K562 (cell line): ENCODE results near the gene PRMT5. TPM values are rescaled to one million over a fixed set of nuclear protein-coding genes. Genes with fewer than 3 reads are reported as not detected.
A peak's percentile ranks its signal among the peaks of the same experiment; 100 is the strongest.

Source experiments
- ADNP ChIP-seq: fragments of 200-800 bp; sonication (Bioruptor generic); IDR thresholded peaks from 2 replicates; pipeline ENCODE4 v1.6.1; 2016; ENCODE audit warnings: missing genetic modification characterization, missing compliant biosample characterization
- ATF3 ChIP-seq, 2 experiments: fragments of 450-650 bp in 1 of 2; sonication (generic) in 1 of 2; formaldehyde crosslinking in 1 of 2; IDR thresholded peaks in 1 of 2; conservative IDR thresholded peaks in 1 of 2; 2 replicates each; pipeline versions ENCODE4 v1.6.1 to v1.8.1; 2016 to 2023; ENCODE audit warnings: mild to moderate bottlenecking in 2 of 2, moderate library complexity in 2 of 2, inconsistent platforms in 1 of 2, missing genetic modification reagents in 1 of 2
- EHMT2 ChIP-seq: fragments of 450-650 bp; IDR thresholded peaks from 2 replicates; pipeline ENCODE4 v1.6.1; 2018; ENCODE audit warnings: antibody characterized with exemption
- ESRRA ChIP-seq: fragments of 450-650 bp; IDR thresholded peaks from 2 replicates; pipeline ENCODE4 v1.6.1; 2014; ENCODE audit warnings: low read depth, mild to moderate bottlenecking, moderate library complexity, borderline replicate concordance
- FOXP1 ChIP-seq: sonication (generic); formaldehyde crosslinking; IDR thresholded peaks from 2 replicates; pipeline ENCODE4 v1.8.0; 2022; ENCODE audit warnings: mild to moderate bottlenecking, missing genetic modification reagents
- PRPF4 ChIP-seq: fragments of 200-400 bp; formaldehyde crosslinking; IDR thresholded peaks from one replicate; pipeline ENCODE4 v1.6.1; 2017; ENCODE audit warnings: low read length, low read depth, mild to moderate bottlenecking; ENCODE audit not compliant: insufficient read depth, poor library complexity, severe bottlenecking
- PTRF ChIP-seq: fragments of 450-650 bp; IDR thresholded peaks from 2 replicates; pipeline ENCODE4 v1.6.1; 2016; ENCODE audit warnings: mild to moderate bottlenecking, missing genetic modification characterization, missing compliant biosample characterization
- PTTG1 ChIP-seq: fragments of 450-650 bp; IDR thresholded peaks from 2 replicates; pipeline ENCODE4 v1.6.1; 2016; ENCODE audit warnings: low read depth, mild to moderate bottlenecking, missing genetic modification characterization, missing compliant biosample characterization
- SRSF3 ChIP-seq: fragments of 200-400 bp; formaldehyde crosslinking; IDR thresholded peaks from 2 replicates; pipeline ENCODE4 v1.6.1; 2016; ENCODE audit warnings: mild to moderate bottlenecking, low read length, moderate library complexity; ENCODE audit not compliant: insufficient read depth
- TSC22D4 ChIP-seq: fragments of 450-650 bp; IDR thresholded peaks from 2 replicates; pipeline ENCODE4 v1.6.1; 2016; ENCODE audit warnings: missing genetic modification characterization, missing biosample characterization, control low read depth
- XRCC4 ChIP-seq: IDR thresholded peaks from one replicate; pipeline ENCODE4 v1.6.1; 2011; ENCODE audit not compliant: insufficient read depth, insufficient read length; ENCODE audit errors: extremely low read depth
- ZBTB8A ChIP-seq: fragments of 450-650 bp; IDR thresholded peaks from 2 replicates; pipeline ENCODE4 v1.6.1; 2018; ENCODE audit warnings: mild to moderate bottlenecking, moderate library complexity; ENCODE audit not compliant: partially characterized antibody
- ZNF644 ChIP-seq: fragments of 200-800 bp; sonication (Bioruptor generic); IDR thresholded peaks from 2 replicates; pipeline ENCODE4 v1.6.1; 2016; ENCODE audit warnings: low read depth, missing genetic modification characterization, missing compliant biosample characterization
- ZNF766 ChIP-seq: fragments of 200-800 bp; sonication (Bioruptor generic); conservative IDR thresholded peaks from 2 replicates; pipeline ENCODE4 v1.6.1; 2016; ENCODE audit warnings: missing genetic modification characterization, missing compliant biosample characterization
- polyA plus RNA-seq, 8 experiments: library from polyadenylated mRNA; depleted of rRNA in 4 of 8; stranded (reverse) in 5 of 8; unstranded in 3 of 8; fragments of >200 nt; fragmentation: Nextera tagmentation in 2 of 8; fragmentation: Illumina TruSeq in 1 of 8; extraction: Ambion mirVana in 2 of 8; extraction: Trizol in 1 of 8; gene quantifications; 2 replicates each; pipeline versions ENCODE4 v1.2.1 to v1.2.3, GENCODE V29; 2011 to 2014; ENCODE audit warnings: inconsistent platforms in 1 of 8, missing spikeins in 1 of 8
- total RNA-seq, 7 experiments: library from RNA; depleted of rRNA in 6 of 7; stranded (reverse); fragments of >200 nt in 6 of 7; fragmentation: Illumina TruSeq in 2 of 7; extraction: Trizol in 2 of 7; gene quantifications; 2 replicates each; pipeline versions ENCODE4 v1.2.1 to v1.2.3, GENCODE V29; 2011 to 2021; ENCODE audit warnings: low replicate concordance in 1 of 7
- TF ChIP-seq, protein P1 (sequence below): fragments of 450-650 bp; formaldehyde crosslinking; IDR thresholded peaks from 2 replicates; pipeline ENCODE4 v1.4.0; 2020; ENCODE audit warnings: mild to moderate bottlenecking, moderate library complexity
- TF ChIP-seq, protein P2 (sequence below): sonication (generic); formaldehyde crosslinking; IDR thresholded peaks from 2 replicates; pipeline ENCODE4 v1.8.1; 2022; ENCODE audit warnings: missing genetic modification reagents
- TF ChIP-seq, protein P3 (sequence below): fragments of 200-400 bp; formaldehyde crosslinking; IDR thresholded peaks from 2 replicates; pipeline ENCODE4 v1.6.1; 2017; ENCODE audit warnings: mild to moderate bottlenecking, low read depth, low read length, moderate library complexity
- TF ChIP-seq, protein P4 (sequence below): fragments of 200-800 bp; sonication (Bioruptor generic); IDR thresholded peaks from 2 replicates; pipeline ENCODE4 v1.6.1; 2017; ENCODE audit warnings: missing genetic modification characterization, missing compliant biosample characterization

The PRMT5 gene
- total and polyA plus RNA-seq, 9 of the 15 experiments (the other 6 are each of a cell fraction or from before 2014, with no cell fraction given) = 114 to 552 (median 222) TPM

DNA sequence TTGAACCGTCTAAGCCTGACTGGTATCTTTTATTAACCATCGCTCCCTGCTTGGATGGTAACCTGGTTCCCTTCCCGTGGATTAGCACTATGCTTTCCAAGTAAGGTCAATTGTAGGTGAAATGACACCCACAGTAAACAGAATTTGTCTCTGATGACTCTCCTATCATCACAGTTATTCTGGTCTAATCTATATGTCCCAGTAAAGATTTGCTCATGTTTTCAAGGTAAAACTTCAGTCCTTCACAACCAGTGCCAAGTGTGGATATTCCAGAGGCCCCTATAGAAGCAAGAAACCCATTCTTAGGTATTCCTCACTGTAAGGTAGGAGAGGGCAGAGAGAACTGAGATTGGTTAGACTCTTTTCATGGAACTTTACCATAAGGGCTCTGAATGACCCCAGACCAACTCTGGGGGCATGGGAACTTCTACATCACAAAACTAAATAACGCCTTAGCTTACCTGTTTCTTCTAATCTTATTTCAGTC lies 37.6 kb upstream of the PRMT5 start (continued):
- TF ChIP-seq ATF3 (IDR thresholded peaks at IDR 0.05) = peak; percentile 21; the same call in 1 of the 2 replicates
- TF ChIP-seq ATF3 (CRISPR knock-in tag; conservative IDR thresholded peaks at IDR 0.05) = no peak
- TF ChIP-seq, protein P1, sequence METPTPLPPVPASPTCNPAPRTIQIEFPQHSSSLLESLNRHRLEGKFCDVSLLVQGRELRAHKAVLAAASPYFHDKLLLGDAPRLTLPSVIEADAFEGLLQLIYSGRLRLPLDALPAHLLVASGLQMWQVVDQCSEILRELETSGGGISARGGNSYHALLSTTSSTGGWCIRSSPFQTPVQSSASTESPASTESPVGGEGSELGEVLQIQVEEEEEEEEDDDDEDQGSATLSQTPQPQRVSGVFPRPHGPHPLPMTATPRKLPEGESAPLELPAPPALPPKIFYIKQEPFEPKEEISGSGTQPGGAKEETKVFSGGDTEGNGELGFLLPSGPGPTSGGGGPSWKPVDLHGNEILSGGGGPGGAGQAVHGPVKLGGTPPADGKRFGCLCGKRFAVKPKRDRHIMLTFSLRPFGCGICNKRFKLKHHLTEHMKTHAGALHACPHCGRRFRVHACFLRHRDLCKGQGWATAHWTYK = no peak
- TF ChIP-seq ZBTB8A = no peak
- no peak for TF ChIP-seq FOXP1
- TF ChIP-seq XRCC4 = no peak
- TF ChIP-seq PTTG1 (tag) = no peak
- TF ChIP-seq ADNP (tag) = no peak
- TF ChIP-seq ZNF644 = no peak
- TF ChIP-seq ESRRA = 0 out of 2 replicates have a peak, but pooled peaks have one; percentile 55
- TF ChIP-seq PTRF = no peak
- no peak for TF ChIP-seq EHMT2
- TF ChIP-seq PRPF4 = no peak
- no peak for TF ChIP-seq SRSF3
- TF ChIP-seq, protein P2, sequence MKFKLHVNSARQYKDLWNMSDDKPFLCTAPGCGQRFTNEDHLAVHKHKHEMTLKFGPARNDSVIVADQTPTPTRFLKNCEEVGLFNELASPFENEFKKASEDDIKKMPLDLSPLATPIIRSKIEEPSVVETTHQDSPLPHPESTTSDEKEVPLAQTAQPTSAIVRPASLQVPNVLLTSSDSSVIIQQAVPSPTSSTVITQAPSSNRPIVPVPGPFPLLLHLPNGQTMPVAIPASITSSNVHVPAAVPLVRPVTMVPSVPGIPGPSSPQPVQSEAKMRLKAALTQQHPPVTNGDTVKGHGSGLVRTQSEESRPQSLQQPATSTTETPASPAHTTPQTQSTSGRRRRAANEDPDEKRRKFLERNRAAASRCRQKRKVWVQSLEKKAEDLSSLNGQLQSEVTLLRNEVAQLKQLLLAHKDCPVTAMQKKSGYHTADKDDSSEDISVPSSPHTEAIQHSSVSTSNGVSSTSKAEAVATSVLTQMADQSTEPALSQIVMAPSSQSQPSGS (CRISPR knock-in tag) = no peak
- no peak for TF ChIP-seq ZNF766 (CRISPR knock-in tag)
- TF ChIP-seq, protein P3, sequence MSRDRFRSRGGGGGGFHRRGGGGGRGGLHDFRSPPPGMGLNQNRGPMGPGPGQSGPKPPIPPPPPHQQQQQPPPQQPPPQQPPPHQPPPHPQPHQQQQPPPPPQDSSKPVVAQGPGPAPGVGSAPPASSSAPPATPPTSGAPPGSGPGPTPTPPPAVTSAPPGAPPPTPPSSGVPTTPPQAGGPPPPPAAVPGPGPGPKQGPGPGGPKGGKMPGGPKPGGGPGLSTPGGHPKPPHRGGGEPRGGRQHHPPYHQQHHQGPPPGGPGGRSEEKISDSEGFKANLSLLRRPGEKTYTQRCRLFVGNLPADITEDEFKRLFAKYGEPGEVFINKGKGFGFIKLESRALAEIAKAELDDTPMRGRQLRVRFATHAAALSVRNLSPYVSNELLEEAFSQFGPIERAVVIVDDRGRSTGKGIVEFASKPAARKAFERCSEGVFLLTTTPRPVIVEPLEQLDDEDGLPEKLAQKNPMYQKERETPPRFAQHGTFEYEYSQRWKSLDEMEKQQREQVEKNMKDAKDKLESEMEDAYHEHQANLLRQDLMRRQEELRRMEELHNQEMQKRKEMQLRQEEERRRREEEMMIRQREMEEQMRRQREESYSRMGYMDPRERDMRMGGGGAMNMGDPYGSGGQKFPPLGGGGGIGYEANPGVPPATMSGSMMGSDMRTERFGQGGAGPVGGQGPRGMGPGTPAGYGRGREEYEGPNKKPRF = no peak
- TF ChIP-seq, protein P4, sequence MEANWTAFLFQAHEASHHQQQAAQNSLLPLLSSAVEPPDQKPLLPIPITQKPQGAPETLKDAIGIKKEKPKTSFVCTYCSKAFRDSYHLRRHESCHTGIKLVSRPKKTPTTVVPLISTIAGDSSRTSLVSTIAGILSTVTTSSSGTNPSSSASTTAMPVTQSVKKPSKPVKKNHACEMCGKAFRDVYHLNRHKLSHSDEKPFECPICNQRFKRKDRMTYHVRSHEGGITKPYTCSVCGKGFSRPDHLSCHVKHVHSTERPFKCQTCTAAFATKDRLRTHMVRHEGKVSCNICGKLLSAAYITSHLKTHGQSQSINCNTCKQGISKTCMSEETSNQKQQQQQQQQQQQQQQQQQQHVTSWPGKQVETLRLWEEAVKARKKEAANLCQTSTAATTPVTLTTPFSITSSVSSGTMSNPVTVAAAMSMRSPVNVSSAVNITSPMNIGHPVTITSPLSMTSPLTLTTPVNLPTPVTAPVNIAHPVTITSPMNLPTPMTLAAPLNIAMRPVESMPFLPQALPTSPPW (CRISPR knock-in tag) = no peak
- TF ChIP-seq TSC22D4 (tag) = no peak
